ENCODE measurements around the gene NFATC1. TPM values are rescaled to one million over a fixed set of nuclear protein-coding genes. Genes with fewer than 3 reads are reported as not detected.
A peak's percentile ranks its signal among the peaks of the same experiment; 100 is the strongest.

Gene NFATC1
- total RNA-seq, 2 experiments from 2014 or later = 26.5 to 28.1 TPM

DNA sequence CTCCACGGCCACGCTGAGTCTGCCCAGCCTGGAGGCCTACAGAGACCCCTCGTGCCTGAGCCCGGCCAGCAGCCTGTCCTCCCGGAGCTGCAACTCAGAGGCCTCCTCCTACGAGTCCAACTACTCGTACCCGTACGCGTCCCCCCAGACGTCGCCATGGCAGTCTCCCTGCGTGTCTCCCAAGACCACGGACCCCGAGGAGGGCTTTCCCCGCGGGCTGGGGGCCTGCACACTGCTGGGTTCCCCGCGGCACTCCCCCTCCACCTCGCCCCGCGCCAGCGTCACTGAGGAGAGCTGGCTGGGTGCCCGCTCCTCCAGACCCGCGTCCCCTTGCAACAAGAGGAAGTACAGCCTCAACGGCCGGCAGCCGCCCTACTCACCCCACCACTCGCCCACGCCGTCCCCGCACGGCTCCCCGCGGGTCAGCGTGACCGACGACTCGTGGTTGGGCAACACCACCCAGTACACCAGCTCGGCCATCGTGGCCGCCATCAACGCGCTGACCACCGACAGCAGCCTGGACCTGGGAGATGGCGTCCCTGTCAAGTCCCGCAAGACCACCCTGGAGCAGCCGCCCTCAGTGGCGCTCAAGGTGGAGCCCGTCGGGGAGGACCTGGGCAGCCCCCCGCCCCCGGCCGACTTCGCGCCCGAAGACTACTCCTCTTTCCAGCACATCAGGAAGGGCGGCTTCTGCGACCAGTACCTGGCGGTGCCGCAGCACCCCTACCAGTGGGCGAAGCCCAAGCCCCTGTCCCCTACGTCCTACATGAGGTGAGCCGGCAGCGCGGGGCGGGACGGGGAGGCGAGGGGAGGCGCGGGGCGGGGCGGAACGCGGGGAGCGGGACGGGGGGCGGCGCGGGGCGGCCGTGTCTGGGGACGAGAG lies 15.2 kb downstream of the NFATC1 start:
- Mint-ChIP-seq H3K4me3 (no peak overlapping the region), H3K36me3 (ENCODE audit: low read depth) (peaks cover 34% of the 10 kb centered on the region), H3K27ac (no peak overlapping the region), H3K9me3 (ENCODE audit: insufficient read depth) (no peaks in the 10 kb centered on the region), H3K4me1 (ENCODE audit: low read depth) (peaks cover 7% of the 10 kb centered on the region), H3K27me3 (ENCODE audit: low read depth) (no peaks in the 10 kb centered on the region)
- no peak for ATAC-seq
- ChIA-PET CTCF (no interaction called here), POLR2A (no interaction called here)
- no peak for DNase-seq

- Mint-ChIP-seq H3K27ac (no peak overlapping the region), H3K36me3 (ENCODE audit: low read depth) (peaks cover 29% of the 10 kb centered on the region), H3K4me3 (no peak overlapping the region), H3K9me3 (ENCODE audit: insufficient read depth) (no peaks in the 10 kb centered on the region), H3K4me1 (ENCODE audit: low read depth) (peaks cover 4% of the 10 kb centered on the region), H3K27me3 (ENCODE audit: low read depth) (no peaks in the 10 kb centered on the region)
- DNase-seq (no peak), ATAC-seq (no peak)
- CTCF ChIA-PET = no interaction called here
- POLR2A ChIA-PET = no interaction called here
These were observed 16.1 kb downstream of the NFATC1 start for GRCh38 chr18:79411614-79412526.

DNA sequence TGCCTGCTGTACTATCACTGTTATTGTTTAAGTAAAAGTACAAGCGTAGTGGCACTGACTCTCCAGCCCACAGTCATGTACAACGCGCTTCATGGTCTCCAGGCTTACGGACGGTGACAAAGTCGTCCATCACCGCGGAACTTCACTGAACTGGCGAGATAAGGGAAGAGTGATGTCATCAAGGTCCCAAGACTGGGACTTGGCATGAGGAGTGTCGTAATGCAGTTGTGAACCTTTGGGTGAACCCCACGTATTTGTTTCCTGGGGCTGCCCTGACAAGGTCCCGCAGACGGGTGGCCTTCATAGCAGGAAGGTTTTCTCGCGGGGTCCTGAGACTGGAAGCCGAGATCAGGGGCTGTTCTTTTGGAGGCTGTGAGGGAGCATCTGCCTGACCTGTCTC lies 17.3 kb downstream of the NFATC1 start:
- ChIA-PET POLR2A (no interaction called here), CTCF (no interaction called here)
- Mint-ChIP-seq H3K27ac (no peak overlapping the region), H3K4me1 (ENCODE audit: low read depth) (peaks cover 3% of the 10 kb centered on the region), H3K9me3 (ENCODE audit: insufficient read depth) (no peaks in the 10 kb centered on the region), H3K4me3 (no peak overlapping the region), H3K36me3 (ENCODE audit: low read depth) (peaks cover 22% of the 10 kb centered on the region), H3K27me3 (ENCODE audit: low read depth) (no peaks in the 10 kb centered on the region)
- DNase-seq (no peak), ATAC-seq (no peak)

DNA sequence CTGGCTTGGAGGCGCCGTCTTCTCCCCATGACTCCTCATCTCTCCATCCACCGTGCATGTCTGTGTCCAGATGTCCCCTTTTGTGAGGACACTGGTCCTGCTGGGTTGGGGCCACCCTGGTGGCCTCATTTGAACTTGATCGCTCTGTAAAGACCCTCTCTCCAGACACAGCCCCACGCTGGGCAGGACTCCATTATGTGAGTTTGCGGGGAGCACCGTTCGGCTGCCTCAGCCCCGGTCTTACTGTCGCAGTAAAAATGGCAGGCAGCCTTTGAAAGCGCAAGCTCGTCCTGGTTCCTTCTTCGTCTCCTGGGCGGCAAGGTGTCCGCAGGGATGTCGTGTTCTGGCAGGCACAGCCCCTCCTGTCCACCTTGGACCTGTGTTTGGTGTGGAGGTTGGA lies 17.7 kb downstream of the NFATC1 start:
- ChIA-PET CTCF (no interaction called here), POLR2A (no interaction called here)
- DNase-seq (no peak), ATAC-seq (no peak)
- Mint-ChIP-seq H3K27me3 (ENCODE audit: low read depth) (no peaks in the 10 kb centered on the region), H3K4me1 (ENCODE audit: low read depth) (peaks cover 3% of the 10 kb centered on the region), H3K36me3 (ENCODE audit: low read depth) (peaks cover 22% of the 10 kb centered on the region), H3K27ac (no peak overlapping the region), H3K4me3 (no peak overlapping the region), H3K9me3 (ENCODE audit: insufficient read depth) (no peaks in the 10 kb centered on the region)

DNA sequence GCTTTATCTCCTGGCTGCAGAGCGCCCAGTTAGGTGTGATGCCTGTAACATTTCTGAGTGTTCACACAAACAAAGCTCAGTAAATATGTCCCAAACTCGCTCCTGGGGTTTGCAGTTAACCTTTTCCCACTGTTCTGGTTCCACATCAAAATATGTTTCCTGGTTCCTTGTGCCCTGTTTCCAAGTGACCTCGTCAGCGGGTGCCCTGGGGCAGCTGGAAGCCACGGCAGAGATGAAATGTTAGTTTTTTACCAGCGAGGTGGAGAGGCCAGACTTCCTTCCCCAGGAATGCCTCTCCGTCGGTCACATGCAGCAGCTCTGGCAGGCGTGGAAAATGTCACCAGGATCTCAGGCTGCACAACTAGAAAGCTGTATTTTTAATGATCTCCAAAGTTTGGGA lies 18.2 kb downstream of the NFATC1 start:
- Mint-ChIP-seq H3K27me3 (ENCODE audit: low read depth) (no peaks in the 10 kb centered on the region), H3K27ac (no peak overlapping the region), H3K36me3 (ENCODE audit: low read depth) (peaks cover 22% of the 10 kb centered on the region), H3K9me3 (ENCODE audit: insufficient read depth) (no peaks in the 10 kb centered on the region), H3K4me1 (ENCODE audit: low read depth) (peaks cover 3% of the 10 kb centered on the region), H3K4me3 (no peak overlapping the region)
- DNase-seq (no peak), ATAC-seq (no peak)
- ChIA-PET CTCF (interaction anchor here (0.8 kb wide), 1 partner anchor 9 kb away, joined by 3 read pairs; no protein-coding TSS in a partner anchor), POLR2A (interaction anchor here (1.0 kb wide), 1 partner anchor 8 kb away, joined by 3 read pairs; no protein-coding TSS in a partner anchor)

- Mint-ChIP-seq H3K9me3 (ENCODE audit: insufficient read depth) (no peaks in the 10 kb centered on the region), H3K4me1 (ENCODE audit: low read depth) (peaks cover 3% of the 10 kb centered on the region), H3K4me3 (no peak overlapping the region), H3K27me3 (ENCODE audit: low read depth) (no peaks in the 10 kb centered on the region), H3K27ac (no peak overlapping the region), H3K36me3 (ENCODE audit: low read depth) (peaks cover 28% of the 10 kb centered on the region)
- CTCF ChIA-PET = interaction anchor here (1.0 to 1.2 kb wide), 2 partner anchors 13 to 37 kb away, joined by 3 read pairs; no protein-coding TSS in a partner anchor
- DNase-seq = no peak
- no peak for ATAC-seq
- POLR2A ChIA-PET = no interaction called here
These were observed 20.4 kb downstream of the NFATC1 start for GRCh38 chr18:79416022-79416676.

- no peak for ATAC-seq
These were observed 20.9 kb downstream of the NFATC1 start for GRCh38 chr18:79416677-79417052.

DNA sequence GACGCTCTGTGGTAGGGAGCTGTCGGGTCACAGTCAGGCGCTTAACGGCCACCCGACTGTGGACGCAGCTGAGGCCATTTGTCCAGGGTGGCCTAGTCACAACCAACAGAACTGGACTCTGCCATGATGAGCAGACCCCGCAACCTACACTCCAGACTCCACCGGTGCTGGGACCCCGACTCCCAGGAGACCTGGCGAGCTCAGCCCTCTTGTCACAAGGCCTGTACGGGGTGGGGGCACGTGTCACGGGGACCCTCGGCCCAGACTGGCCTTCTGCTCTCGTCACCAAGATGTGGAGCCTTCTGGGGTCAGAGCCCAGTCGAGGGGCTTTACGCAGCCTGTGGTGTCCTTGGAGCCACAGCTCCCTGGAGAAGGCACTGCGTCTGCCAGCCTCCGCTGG lies 22.5 kb downstream of the NFATC1 start:
- DNase-seq (no peak), ATAC-seq (no peak)
- Mint-ChIP-seq H3K4me3 (no peak overlapping the region), H3K9me3 (ENCODE audit: insufficient read depth) (no peaks in the 10 kb centered on the region), H3K27me3 (ENCODE audit: low read depth) (no peaks in the 10 kb centered on the region), H3K27ac (no peak overlapping the region), H3K36me3 (ENCODE audit: low read depth) (peaks cover 21% of the 10 kb centered on the region), H3K4me1 (ENCODE audit: low read depth) (peaks cover 3% of the 10 kb centered on the region)
- ChIA-PET POLR2A (no interaction called here), CTCF (no interaction called here)

More at GRCh38 chr18:79416677-79417052, 20.9 kb downstream of the NFATC1 start:
- Mint-ChIP-seq H3K4me1 (ENCODE audit: low read depth) (peaks cover 3% of the 10 kb centered on the region), H3K27me3 (ENCODE audit: low read depth) (no peaks in the 10 kb centered on the region), H3K9me3 (ENCODE audit: insufficient read depth) (no peaks in the 10 kb centered on the region), H3K4me3 (no peak overlapping the region), H3K27ac (peak overlapping the region; percentile 15), H3K36me3 (ENCODE audit: low read depth) (peaks cover 26% of the 10 kb centered on the region)
- no peak for DNase-seq
- POLR2A ChIA-PET = no interaction called here
- CTCF ChIA-PET = interaction anchor here (1.0 to 1.2 kb wide), 2 partner anchors 13 to 38 kb away, joined by 3 read pairs; no protein-coding TSS in a partner anchor

DNA sequence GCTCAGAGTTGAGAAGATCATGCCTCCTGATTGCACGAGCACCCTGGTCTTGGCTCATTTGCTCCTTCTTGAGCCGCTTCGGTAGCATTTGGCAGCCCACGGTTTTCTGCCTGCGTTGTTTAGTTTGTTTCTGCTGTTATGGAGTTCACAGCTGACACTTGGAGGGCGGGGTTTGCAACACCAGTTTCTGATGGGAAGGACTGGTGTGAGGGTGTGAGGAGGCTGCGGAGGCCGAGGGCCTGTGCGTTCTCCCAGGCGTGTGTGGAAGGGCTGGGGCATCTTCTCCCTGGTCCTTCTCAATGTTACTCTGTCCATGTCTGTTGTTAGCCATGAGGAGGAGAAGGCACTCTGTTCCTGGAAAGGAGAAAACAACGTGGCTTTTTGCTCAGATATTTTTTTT lies 22.9 kb downstream of the NFATC1 start:
- POLR2A ChIA-PET = no interaction called here
- DNase-seq (no peak), ATAC-seq (no peak)
- Mint-ChIP-seq H3K4me1 (ENCODE audit: low read depth) (peaks cover 3% of the 10 kb centered on the region), H3K9me3 (ENCODE audit: insufficient read depth) (no peaks in the 10 kb centered on the region), H3K27me3 (ENCODE audit: low read depth) (no peaks in the 10 kb centered on the region), H3K4me3 (no peak overlapping the region), H3K36me3 (ENCODE audit: low read depth) (peaks cover 17% of the 10 kb centered on the region), H3K27ac (no peak overlapping the region)
- CTCF ChIA-PET = no interaction called here

GRCh38 chr18:79420033-79420745 lies 24.5 kb downstream of the NFATC1 start:
- DNase-seq (no peak), ATAC-seq (no peak)
- H3K27me3 Mint-ChIP-seq (ENCODE audit: low read depth) = no peaks in the 10 kb centered on the region
- POLR2A ChIA-PET = no interaction called here
- CTCF ChIA-PET = no interaction called here
- no peak overlapping the region for H3K4me3 Mint-ChIP-seq
- H3K4me1 Mint-ChIP-seq (ENCODE audit: low read depth) = peaks cover 10% of the 10 kb centered on the region
- H3K36me3 Mint-ChIP-seq (ENCODE audit: low read depth) = peaks cover 9% of the 10 kb centered on the region
- no peak overlapping the region for H3K27ac Mint-ChIP-seq
- no peaks in the 10 kb centered on the region for H3K9me3 Mint-ChIP-seq (ENCODE audit: insufficient read depth)

DNA sequence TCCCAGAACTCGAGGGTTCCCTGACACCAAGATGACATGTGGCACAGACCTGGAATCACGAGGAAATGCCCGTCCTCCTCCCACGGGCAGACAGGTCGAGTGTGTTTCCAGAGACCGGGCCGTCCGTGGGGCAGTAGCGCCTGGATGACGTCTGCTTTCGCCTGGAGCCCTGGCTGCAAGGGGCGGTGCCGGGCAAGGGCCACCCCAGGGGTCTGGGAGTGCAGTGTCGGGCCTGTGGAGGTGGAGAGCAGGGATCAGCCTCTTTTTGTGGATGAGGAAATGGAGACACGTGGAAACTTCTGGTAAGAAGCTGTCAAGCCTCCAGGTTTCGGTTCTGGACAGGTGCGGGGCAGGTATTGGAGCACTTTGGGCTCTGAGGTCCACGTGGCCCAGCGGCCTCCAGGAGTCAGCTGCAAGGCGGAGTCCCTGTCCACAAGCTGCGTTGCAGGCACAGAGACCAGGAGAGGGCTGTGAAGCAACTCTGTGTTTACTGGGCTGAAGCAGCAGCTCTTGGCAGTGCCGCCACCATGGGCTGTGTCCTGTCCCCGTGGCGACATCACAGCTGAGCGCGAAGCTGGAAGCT lies 25.6 kb downstream of the NFATC1 start:
- CTCF ChIA-PET = interaction anchor here (1.4 kb wide), 1 partner anchor 107 kb away, joined by 4 read pairs; no protein-coding TSS in a partner anchor

More for the DNA sequence above, 25.6 kb downstream of the NFATC1 start:
- Mint-ChIP-seq H3K9me3 (ENCODE audit: insufficient read depth) (no peaks in the 10 kb centered on the region), H3K36me3 (ENCODE audit: low read depth) (peaks cover 10% of the 10 kb centered on the region), H3K27ac (no peak overlapping the region), H3K27me3 (ENCODE audit: low read depth) (no peaks in the 10 kb centered on the region), H3K4me3 (no peak overlapping the region), H3K4me1 (ENCODE audit: low read depth) (peaks cover 10% of the 10 kb centered on the region)
- DNase-seq (no peak), ATAC-seq (no peak)
- POLR2A ChIA-PET = no interaction called here

Data from activated CD8-positive, alpha-beta T cell treated with anti-CD3 and anti-CD28 coated beads, Interleukin-2, amount 10 ng/mL, durations not matched to agents 7 days and 5 days (primary cell).